GM15510 (cell line): ENCODE measurements around the gene TESPA1.

ENCODE experiments used
- POLR2A ChIP-seq: IDR thresholded peaks from 3 replicates; pipeline ENCODE4 v1.6.1; 2011; ENCODE audit warnings: borderline replicate concordance; ENCODE audit not compliant: insufficient read length; ENCODE audit errors: extremely low read depth

Gene TESPA1

DNA sequence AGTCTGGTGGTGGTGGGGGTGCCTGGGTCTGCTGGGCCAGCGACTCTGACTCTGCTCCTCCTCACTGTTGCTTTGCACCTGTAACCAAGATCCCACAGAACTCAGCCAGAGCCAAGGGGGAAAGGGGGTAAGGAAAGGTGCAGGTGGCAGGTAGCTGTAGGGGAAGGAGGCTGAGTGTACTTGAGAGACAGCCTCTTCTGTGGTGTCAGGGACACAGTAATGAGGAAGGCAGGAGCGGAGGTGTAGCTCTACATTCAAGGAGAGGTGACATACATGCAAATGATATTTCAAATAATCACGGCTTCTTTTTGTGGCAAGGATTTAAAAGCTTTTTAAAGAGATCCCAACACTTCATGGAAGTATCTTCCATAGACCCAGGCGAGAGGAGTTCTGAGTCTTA, 23.4 kb downstream of the TESPA1 start:
- no peak for TF ChIP-seq POLR2A

DNA sequence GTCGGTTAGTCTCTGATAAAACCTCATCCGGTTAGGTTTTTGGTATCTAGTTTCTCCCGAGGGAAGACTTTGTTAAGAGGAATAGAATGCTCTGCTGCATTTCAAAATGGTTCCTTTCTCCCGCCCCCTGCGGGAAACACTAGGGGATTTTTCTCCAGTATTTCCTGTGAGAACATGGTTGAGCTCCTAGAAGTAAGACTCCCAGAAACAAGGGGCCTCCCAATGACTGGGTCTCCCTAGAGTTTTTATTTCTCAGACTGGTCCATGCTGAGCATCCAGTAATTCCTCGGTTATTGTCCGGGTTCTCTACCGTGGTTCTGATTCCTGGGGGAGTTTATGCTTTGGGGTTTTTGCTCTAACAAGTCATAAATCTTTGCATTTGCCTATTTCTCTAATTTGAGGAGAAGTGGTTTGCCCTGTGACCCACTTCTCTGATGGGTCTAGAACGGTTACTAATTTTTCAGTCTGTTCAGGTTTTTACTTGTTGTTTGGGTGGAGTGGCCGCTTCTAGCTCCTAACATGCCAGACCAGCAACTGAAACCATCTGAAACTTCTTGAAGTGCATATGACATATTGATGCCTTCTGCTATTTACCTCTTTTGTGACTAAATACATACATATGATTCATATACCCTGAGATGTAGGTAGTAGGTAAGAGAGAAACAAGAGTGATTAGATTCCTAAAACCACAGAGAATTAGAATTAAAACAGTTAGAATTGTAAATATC, 25.1 kb downstream of the TESPA1 start:
- no peak for TF ChIP-seq POLR2A

GRCh38 chr12:54958048-54958658, 26.4 kb downstream of the TESPA1 start:
- no peak for TF ChIP-seq POLR2A

DNA sequence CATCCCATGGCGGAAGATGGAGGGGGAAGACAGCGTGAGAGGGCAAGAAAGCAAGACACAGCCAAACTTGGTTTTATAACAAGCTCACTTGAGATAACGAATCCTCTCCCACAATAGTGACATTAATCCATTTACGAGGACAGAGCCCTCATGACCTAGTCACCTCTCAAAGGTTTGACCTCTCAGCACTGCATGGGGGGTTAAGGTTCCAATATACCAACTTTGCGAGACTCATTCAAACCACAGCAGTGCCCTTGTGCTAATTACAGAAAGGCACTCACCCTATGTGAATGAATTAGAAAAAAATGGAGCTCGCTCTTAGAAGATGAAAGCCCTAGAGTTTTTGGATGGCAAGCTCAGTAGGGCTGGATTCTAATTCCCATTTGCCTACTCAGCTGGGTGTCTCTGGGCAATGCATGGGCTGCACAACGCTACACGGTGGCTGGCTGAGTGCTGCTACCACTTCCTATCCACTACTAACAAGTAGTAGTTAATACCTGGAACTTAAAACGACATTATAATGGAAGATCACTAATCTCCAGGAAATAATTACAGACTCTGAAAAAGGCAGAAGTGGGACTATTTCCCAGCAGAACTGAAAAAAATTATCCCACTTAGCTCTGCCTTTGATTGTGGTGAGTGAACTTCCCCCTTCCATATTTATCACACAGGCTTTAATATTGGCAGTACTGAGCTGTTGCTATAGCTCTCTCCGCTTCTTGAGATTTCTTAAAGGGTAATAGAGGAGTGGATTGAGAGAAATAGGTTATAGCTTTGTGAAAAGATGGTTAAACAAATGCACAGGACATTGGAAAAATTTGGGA, 27.5 kb downstream of the TESPA1 start:
- TF ChIP-seq POLR2A = no peak

- TF ChIP-seq POLR2A = no peak
Observed at GRCh38 chr12:54956322-54956721, 28.2 kb downstream of the TESPA1 start.

DNA sequence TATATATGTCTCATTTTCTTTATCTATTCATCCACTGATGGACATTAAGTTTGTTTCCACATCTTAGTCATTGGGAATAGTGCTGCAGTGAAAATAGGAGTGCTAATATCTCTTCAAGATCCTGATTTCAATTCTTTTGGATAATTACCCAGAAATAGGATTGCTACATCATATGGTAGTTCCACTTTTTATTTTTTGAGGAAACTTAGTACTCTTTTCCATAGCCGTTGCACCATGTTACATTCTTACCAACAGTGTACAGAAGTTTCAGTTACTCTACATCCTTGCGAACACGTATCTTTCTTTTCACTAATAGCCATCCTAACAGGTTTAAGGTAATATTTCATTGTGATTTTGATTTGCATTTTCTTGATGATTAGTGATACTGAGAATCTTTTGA, 29.8 kb downstream of the TESPA1 start:
- no peak for TF ChIP-seq POLR2A

DNA sequence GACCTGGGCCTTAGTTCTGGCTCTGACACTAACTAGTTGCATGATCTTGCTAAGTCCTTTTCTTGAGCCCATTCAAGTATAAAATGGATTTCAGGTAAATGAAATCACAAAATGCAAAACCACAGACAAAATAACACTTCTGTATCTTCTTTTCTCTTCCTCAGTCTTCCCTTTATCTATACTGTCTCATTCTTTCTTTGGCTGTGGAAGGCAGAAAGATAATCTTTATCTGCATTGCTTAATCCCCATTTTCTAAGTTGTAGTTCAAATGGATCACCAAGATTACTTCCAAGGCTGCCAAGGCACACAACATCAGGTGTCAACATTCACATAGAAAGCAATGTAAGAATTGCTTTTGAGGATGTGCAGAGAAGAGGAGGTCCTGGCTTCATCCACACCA, 30.3 kb downstream of the TESPA1 start:
- no peak for TF ChIP-seq POLR2A

DNA sequence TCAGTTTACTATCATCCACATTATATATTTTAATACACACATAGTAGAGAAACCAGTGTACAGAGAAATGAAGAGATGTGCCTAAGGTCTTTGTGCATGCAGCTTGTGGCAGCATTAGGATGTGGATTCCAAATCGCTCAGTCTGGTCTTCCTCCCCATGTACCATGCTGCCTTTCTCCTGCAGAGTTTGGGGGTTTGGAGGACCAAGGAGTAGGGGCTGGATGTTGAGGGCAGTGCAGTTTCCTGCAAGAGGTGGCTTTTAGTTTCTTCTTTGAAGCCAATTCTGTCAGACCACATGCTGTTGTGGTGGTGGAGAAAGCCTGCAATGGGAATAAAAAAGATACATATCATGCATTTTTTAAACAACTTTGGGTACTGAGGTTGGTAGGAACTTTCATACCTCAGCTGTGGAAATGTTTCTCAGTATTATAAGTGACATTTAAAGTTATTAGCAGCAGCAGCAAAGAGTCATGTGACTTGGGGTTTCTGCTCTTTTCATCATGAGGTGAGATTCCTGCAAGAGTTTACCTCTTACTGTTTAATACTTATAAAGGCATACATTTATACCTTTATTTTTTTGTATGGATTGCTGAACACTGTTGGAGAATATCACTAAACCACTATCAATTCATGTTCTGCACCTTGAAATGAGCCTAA, 34.4 kb downstream of the TESPA1 start:
- no peak for TF ChIP-seq POLR2A

GRCh38 chr12:54949073-54949711, 35.4 kb downstream of the TESPA1 start:
- no peak for TF ChIP-seq POLR2A

- no peak for TF ChIP-seq POLR2A
Observed at GRCh38 chr12:54948171-54948570, 36.4 kb downstream of the TESPA1 start.

DNA sequence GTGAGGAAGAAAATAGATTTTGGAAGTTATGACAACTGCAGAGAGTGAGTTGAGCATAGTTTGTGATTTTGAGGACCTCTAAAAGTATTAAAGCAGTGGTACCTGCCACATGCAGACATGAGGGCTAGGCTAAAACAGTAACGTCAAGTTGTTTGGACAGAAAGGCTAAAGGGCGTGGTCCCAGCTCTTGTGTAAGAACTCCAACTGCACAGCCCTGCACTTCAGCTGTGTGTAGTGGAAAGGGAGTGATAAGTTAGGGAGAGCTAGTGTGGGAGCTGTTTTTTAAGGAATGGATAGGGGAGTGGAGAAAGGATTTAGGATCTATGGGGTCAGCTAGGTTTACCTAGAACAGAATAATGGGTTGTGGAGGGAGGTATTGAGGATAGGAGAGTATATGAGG, 39.5 kb downstream of the TESPA1 start:
- TF ChIP-seq POLR2A = no peak

DNA sequence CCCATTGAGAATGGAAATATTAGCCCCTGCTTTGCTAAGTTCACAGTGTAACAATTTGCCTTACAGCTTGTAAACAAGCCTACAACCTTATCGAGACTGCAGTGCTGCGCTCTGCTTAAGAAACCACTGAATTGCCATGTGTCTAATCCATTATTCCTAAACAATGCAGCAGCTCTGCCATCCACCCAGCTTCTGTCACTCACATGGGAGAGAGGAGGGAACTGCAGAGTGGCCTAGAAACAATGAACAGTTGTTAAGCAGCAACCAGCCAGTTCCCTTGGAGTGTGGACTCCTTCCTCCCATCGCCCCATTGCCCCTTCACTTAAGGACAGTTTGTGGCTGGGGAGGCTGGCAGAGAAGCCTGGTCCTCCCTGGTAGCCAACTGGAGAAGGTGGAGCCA, 42.9 kb downstream of the TESPA1 start:
- TF ChIP-seq POLR2A = no peak

GRCh38 chr12:54940727-54941315, 43.7 kb downstream of the TESPA1 start:
- TF ChIP-seq POLR2A = no peak

- no peak for TF ChIP-seq POLR2A
Observed at GRCh38 chr12:54937929-54938328, 46.6 kb downstream of the TESPA1 start.
